Nucleus accumbens (tissue), 56 donors: ENCODE measurements around the gene GALNT17.

Experiments used
- DNase-seq, 56 donors: peaks; one replicate each; lab custom pipeline; 2025; lab: John Stamatoyannopoulos, UW

The GALNT17 gene

GRCh38 chr7:71326595-71326994, 194.7 kb downstream of the GALNT17 start:
- DNase-seq, result no peak

GRCh38 chr7:71327946-71328345, 196.0 kb downstream of the GALNT17 start:
- DNase-seq, result no peak

- no peak for DNase-seq
Measured at GRCh38 chr7:71329030-71329660, 197.2 kb downstream of the GALNT17 start.

GRCh38 chr7:71332207-71332606, 200.3 kb downstream of the GALNT17 start:
- no peak for DNase-seq

GRCh38 chr7:71334541-71334940, 202.6 kb downstream of the GALNT17 start:
- DNase-seq, result no peak

GRCh38 chr7:71338866-71339265, 206.9 kb downstream of the GALNT17 start:
- no peak for DNase-seq

GRCh38 chr7:71339924-71340323, 208.0 kb downstream of the GALNT17 start:
- DNase-seq, result no peak

- no peak for DNase-seq
Measured at GRCh38 chr7:71342202-71342601, 210.3 kb downstream of the GALNT17 start.

- no peak for DNase-seq
Measured at GRCh38 chr7:71343039-71343438, 211.1 kb downstream of the GALNT17 start.

GRCh38 chr7:71343892-71344291, 211.9 kb downstream of the GALNT17 start:
- no peak for DNase-seq

- DNase-seq, result no peak
Measured at GRCh38 chr7:71345117-71345884, 213.4 kb downstream of the GALNT17 start.

- DNase-seq, result no peak
Measured at GRCh38 chr7:71348821-71349681, 217.1 kb downstream of the GALNT17 start.

GRCh38 chr7:71349682-71350481, 217.9 kb downstream of the GALNT17 start:
- DNase-seq, result no peak

- no peak for DNase-seq
Measured at GRCh38 chr7:71350680-71351079, 218.7 kb downstream of the GALNT17 start.

- DNase-seq, result no peak
Measured at GRCh38 chr7:71354716-71355115, 222.8 kb downstream of the GALNT17 start.

- DNase-seq, result peak in 8 of 56 donors; percentile 8 to 27 (median 14)
Measured at GRCh38 chr7:71361451-71362032, 229.6 kb downstream of the GALNT17 start.

- no peak for DNase-seq
Measured at GRCh38 chr7:71362240-71362639, 230.3 kb downstream of the GALNT17 start.

GRCh38 chr7:71363223-71363622, 231.3 kb downstream of the GALNT17 start:
- no peak for DNase-seq

- DNase-seq, result no peak
Measured at GRCh38 chr7:71363627-71364026, 231.7 kb downstream of the GALNT17 start.

GRCh38 chr7:71364551-71364950, 232.6 kb downstream of the GALNT17 start:
- DNase-seq, result no peak
